Skin of body (tissue), 2 donors: ENCODE data around the gene NEDD9. TPM values are rescaled to one million over a fixed set of nuclear protein-coding genes. Genes with fewer than 3 reads are reported as not detected.

Source experiments
- DNase-seq: peaks from one replicate; lab custom pipeline; 2025; lab: John Stamatoyannopoulos, UW
- total RNA-seq: library from RNA; depleted of rRNA; stranded (reverse); fragments of >200 nt; gene quantifications from one replicate; pipeline ENCODE4 v1.2.3, GENCODE V29; 2014

NEDD9 gene
- total RNA-seq, 1 donor from 2014 or later, result 49.7 TPM

DNA sequence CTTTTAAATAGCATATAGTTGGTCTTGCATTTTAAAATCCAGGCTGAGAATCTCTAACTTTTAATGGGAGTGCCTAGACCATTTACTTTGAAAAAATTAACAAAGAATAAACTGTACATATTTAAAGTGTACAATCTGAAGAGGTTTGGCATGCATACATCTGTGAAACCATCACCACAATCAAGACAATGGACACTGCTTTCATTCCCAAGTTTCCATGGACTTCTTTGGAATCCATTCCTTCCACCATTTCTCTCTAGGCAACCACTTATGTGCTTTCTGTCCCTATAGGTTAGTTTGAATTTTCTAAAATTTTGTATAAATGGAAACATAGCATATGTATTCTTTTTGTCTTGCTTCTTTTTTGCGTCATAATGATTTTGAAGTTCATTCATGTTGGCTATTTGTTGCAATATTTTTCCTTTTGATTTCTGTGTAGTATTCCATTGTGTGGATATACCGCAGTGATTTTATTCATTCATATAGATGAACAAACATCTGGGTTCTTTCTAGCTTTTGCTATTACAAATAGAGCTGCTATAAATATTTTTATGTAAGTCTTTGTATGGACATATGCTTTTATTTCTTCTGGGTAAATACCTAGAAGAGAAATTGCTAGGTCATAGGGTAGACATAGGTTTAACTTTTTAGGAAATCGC lies 50.9 kb downstream of the NEDD9 start:
- DNase-seq, result no peak

DNA sequence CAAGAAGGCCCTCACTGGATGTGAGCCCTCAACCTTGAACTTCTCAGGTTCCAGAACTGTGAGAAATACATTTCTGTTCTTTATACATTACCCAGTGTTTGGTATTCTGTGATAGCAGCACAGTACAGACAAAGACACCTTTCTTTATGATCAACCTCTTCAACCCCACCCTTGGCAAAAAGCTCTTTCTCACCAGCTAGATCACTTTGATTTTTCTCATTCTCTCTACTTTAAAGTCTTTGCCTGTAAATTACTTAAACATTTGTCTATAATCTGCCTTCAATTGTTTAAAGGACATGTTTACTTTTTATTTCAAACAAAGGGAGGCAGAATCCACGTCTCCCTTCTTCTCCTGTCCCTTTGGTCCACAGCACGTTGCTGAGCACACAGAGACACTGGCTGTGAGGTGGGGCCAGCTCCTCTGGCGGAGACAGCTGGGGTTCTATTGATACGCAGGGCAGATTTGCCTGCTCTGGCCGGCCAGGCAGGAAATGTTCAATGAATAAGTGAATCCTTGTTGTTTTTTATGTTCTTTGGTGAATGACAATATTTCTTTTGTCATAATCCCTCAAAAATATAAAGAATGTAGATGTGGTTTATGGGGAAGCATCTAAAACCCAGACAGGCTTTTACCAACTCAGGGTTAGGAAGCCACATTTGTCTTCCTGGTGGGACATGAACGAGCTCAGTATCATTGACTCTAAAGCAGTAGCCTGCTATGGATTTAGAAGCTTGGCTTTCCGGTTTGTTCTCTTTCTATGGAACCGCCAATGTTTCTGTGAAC lies 52.9 kb downstream of the NEDD9 start:
- no peak for DNase-seq

DNA sequence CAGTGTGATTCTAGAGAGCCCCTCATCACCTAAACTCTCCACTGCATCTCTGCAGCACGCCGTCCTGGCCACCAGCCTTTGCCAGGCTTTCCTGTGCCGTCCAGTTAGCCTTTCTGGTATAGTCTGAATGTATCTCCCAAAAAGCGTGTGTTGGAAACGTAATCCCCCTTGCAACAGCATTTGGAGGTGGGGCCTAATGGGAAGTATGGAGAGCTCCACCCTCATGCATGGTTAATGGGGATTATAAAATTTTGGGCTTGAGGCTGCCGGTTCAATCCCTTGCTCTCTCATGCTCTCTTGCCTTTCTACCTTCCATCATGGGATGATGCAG lies 53.4 kb downstream of the NEDD9 start:
- DNase-seq, result no peak

DNA sequence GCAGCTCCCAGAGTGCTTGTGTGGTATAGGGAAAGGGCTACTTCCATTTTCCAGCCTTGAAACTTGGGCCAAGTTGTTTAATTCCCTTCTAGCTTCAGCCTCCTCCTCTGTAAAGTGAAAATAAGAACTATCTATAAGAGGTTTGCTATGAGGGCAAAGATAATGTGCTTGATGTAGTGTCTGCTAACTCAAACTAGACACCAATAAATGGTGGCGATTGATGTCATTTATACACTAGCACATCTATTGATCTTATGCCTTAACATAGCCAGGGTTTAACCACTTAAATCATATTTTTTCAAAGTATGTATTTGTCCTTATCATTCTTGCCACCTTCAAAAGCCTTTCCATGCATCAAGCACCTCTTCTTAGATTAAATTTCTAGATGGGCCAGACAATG lies 55.2 kb downstream of the NEDD9 start:
- no peak for DNase-seq

DNA sequence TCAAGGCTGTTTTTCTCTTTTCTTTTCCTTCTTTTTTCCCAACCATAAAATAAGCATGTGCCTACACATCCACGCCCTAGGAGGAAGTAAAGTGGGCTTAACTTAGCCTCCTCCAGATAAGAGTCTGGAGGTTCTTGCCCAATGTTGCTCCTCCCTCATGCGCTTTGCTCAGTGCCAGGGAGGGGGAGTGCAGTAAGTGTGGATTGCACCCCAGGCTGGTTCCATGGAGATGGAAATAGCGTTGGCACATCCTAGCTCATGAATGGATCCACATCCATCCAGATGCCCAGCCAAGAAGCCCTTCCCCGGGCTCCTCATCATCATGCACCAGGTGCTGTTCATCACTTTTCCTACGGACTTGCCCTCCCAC lies 58.2 kb downstream of the NEDD9 start:
- DNase-seq, result no peak

DNA sequence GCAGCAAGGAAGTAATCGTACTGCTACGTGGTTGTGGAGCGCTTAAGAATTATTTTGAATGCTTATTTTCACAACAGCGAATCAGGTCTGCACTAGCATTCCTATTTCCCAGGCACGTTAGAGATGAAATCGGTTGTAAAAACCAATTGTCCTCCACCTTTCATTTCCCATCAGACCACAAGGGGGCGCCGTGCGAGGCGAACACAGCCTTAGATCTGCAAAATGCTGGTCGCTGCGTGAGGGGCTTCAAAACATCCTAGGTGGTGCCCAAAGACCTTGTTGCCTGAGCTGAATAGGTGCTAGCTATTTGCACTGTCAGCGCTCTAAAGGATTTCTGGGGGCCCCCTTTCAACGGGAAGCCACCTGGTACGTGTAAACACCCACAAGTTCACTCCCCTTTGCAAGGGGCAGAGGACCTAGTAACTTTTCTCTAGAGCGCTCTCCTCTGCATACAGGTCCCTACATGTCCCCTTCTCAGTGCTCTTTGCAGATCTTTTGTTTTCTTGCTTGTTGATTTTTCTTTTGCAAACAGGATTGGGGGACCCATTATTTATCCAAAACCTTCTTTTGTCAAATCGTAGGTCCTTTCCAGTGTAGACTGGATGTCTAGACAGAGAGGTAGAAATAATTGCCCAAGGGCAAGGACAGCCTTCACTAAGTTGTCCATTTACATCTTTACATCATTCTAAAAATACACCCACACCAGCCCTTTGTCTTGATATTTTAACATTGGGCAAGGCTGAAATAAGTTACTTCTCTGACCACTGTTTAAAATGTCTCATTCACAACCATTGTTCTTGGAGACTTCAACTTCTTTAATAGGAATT lies 59.8 kb downstream of the NEDD9 start:
- no peak for DNase-seq

DNA sequence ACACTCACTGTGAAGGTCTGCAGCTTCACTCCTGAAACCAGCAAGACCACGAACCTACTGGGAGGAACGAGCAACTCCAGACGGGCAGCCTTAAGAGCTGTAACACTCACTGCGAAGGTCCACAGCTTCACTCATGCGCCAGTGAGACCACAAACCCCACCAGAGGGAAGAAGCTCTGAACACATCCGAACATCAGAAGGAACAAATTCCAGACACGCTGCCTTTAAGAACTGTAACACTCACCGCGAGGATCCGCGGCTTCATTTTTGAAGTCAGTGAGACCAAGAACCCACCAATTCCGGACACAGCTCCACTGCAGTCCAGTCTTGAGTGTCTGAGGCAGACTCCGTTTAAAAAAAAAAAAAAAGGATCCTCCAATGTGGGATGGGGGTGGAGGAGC lies 60.5 kb downstream of the NEDD9 start:
- DNase-seq, result no peak

DNA sequence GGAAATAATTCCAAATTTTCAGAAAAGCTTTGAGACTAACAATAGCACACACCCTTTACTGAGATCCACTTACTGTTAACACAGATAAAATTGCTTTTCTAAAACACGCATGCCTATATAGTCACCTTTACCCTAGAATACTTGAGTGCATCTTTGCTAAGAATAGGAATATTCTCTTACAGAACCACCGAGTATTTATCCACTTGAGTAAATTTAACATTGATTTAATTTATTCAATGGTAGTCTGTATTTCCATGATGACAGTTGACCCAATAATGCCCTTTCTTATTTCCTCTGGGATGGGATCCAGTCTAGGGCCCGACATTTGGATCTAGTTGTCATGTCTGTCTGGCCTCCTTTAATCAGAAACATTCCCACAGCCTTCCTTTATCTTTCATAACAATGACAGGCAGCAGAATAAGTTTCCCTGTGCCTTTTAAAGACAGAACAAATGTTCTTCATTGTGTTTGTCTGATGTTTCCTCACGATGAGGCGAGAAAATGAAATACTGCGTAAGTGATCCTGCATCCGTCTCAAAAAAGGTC lies 64.3 kb downstream of the NEDD9 start:
- peak; percentile 13 for DNase-seq

DNA sequence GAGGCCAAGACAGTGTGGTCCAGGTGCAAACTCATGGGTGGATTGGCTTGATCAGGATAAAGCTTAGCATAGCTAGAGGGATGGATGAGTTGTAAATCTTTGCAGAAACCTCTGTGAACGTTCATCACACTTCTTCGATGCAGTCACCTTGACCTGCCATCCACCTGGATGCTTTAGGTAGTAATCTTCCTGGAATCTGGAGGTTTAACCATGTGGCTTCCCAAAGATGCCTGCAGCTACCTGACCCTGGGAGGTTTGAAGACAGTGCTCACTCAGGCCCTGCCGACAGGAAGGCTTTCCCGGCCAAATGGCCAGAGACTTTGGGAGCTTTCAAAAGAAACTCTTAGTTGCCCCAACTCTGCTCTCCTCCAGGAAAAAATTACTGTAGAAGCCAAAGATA lies 65.5 kb downstream of the NEDD9 start:
- DNase-seq, result no peak

DNA sequence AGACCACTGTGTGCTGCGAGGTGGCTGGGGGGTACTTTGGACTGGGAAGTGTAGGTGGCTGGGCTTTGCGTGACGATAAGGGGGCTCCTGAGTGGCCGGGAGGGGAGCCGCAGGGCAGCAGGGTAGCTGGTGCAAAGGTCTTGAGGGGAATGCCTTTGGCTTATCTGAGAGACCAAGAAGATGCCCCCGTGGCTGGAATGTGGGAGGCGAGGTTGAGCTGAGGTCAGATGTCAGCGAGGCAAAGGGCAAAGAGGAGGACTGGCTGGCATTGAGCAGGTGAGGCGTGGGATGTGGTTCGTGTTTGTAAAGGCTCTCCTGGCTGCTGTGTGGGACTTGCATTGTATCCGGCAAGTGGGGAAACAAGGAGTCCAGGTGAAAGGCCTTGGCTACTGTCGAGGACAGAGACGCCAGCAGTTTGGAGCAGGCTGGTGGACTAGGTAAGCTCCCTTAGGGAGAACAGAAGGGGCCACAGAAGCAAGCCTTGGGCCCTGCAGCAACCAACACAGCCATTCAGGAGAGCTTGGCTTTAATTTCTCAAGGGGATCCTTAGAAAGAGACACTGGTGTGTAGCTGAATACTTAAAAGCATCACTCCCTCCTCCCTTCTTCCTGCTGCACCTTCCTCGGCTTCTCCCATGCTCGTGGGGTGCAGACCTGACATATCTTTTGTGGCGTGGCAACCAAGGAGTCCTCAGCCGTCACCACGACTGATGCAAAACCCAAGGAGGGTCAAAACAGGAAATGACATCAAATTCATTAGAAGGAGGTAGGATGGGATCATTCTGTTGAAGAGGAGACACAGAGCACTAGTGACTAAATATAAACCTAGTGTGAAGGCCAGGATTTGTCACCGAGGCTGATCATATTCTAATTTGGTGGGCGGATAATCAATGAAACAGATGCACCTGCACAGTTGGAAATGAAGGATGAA lies 67.5 kb downstream of the NEDD9 start:
- DNase-seq, result no peak

DNA sequence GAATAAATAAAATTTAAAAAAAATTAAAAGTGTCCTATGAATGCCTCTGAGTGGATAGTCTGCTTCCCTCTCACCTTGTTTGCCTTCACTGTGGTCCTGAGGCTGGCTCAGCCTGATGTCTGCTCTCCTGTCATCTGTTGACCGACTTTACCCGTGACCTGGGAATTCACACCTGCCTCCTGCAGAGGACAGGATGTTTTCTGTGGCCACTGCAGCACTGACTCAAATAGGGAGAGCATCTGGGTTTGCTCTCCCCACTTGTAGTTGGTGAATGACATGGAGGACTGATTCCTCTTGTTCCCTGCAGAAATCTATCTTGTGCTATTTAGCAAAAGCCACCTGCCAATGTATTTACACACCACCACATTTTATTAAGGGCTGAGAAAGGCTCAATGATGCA lies 68.5 kb downstream of the NEDD9 start:
- no peak for DNase-seq

DNA sequence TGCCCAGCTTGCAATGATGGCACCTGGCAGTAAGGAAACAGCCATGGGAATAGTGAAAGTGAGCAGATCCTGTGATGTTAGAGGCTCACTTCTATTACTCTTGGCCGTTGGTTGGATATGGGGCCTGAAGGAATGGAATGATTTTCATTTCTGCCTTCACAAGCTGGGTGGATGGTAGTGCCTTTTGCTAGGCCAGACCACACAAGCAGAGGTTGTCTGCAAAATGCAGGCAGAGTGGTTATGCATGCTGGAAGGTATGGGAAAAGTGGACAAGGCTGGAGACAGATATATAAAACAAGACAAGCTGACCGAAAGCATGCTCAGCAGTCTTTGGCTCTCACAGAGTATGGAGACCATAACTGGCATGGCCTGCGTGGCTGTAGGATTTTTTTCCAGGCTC lies 70.2 kb downstream of the NEDD9 start:
- DNase-seq, result no peak

DNA sequence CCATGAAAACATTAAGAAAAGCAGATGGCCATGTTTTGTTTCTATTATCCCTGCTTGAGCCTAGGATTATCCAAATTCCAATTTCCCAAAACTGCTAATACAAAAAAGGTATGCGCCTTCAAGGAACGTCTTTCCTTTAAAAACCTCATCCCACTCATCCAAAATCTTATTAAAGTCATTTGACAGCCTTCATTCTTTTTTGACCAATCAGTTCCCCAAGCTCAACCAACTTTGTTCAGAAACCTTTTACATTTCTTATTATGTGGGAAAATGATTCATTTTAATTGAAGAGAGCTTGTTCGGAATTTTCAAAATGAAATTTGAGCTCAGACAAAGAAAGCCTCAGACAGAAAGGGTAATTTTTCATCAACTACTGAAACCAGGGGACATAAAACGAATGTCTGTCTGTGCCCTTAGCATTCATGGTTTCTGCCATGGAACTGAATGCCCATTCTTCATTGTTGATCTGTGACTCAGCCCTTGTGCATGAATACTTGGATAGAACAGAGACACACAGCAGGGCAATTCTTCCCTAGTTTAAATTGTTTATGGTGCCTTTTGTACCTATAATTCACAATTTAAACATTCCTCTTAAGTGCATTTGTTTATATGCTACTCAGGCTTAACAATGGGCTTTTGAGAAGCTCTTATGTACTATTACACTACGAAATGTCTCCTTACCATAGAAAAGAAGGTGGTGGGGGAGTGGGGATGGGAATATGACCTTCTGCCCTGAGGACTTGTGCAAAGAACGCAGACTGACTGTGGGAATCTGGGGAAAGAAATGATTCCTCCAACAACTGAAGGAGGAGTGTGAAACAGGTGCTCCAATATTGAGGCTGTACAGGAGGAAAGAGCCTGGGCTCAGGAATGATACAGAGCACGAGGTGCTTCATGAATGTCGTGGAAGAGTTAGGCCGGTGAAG lies 71.2 kb downstream of the NEDD9 start:
- DNase-seq, result no peak

DNA sequence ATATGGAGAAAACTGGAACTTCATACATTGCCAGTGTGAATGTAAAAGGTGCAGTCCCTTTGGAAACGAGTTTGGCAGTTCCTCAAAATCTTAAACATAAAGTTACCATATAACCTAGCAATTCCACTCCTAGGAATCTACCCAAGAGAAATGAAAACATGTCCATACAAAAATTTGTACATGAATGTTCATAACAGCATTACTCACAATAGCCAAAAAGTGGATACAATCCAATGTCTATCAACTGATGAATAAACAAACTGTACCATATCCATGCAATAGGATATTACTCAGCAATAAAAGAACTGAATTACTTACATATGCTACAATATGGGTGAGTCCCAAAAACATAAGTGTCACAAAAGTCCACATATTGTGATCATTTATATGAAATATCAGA lies 72.3 kb downstream of the NEDD9 start:
- no peak for DNase-seq

DNA sequence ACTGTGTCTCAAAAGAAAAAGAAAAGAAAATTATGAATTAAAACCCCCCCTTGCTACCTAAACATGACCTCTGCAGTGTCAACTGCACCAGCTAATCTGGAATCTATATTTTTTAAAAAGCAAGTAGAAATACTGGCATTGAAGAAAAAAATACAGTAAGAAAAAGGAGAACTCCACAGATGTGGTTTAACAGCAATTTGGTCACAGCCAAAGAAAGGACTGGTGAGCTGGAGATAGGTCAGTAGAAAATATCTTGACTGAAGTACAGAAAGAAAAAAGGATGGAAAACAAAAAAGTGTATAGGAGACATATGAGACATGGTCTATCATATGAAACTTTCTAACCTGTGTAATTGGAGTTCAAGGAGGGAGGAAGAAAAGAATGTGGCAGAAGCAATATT lies 76.9 kb downstream of the NEDD9 start:
- DNase-seq, result no peak

DNA sequence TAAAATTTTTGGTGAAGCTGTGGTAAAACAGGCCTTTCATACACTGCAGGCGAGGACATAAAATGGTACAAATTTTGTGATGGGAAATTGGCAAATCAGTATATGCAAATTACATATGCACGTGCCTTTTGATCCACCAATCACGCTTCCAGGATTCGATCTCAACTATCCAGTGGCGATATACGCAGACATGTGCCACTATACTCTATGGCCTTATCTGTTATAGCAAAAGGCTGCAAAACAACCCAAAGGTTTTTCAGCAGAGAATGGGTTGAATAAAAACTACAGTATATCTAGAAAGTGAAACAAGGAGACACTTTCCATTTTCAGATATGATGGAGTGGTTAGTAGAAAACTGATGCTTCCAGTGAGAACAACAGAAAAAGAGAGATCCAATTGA lies 79.0 kb downstream of the NEDD9 start:
- DNase-seq, result no peak

DNA sequence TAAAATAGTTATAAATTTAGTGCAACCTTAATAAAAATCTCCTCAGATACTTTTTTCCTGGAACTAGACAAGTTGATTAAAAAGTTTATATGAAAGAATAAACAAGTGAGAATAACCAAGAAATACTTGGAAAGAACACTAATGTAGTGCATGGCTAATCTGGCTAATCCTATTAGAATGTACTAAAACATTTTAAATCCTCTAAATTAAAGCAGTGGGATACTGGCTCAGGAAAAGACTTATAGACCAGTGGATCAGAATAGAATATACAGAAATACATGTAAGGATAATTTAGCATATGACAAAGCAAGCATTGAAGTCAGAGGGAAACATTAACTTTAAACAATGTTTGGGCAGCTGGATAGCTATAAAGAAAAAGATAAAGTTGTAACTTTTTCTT lies 79.9 kb downstream of the NEDD9 start:
- DNase-seq, result no peak

DNA sequence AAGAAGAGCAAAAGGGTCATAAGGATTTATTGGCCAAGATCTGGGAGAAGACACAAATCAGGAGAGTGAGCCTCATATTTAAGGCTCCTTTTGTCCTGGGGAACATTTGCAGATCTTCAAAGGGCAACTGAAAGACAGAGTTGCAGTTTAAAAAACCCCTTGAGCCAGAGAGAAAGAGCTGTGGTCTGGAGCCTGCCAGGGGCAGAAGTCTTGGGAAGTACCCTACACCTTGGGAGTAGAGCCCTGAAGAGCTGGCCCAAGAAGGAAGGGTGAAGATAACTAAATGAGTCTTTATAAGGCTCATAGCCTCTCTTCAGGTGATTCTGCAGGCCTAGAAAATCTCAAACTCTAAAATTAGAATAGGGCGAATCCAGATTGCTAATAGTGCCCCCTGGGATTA lies 81.0 kb downstream of the NEDD9 start:
- DNase-seq, result no peak

DNA sequence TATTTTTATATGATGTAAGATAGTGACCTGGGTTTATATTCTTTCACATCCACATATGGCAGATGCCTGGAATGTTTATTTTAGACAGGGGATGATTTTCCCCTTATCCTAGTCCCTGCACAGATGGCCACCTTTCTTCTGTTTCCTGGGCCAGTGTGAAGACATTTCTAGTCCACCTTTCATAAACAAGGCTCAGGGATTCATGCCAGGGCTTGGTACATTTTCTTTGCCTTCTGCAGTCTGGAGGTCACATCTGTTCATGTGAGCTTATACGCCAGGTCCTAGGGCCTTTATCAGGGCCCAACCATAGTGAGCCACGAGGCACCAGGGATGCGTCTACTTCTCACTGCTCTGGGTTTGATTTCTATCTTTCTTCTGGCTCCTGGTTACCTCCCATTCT lies 82.9 kb downstream of the NEDD9 start:
- no peak for DNase-seq
